ENCODE data around the gene SCGB2A2. TPM values are rescaled to one million over a fixed set of nuclear protein-coding genes. Genes with fewer than 3 reads are reported as not detected.

The SCGB2A2 gene
- total and polyA plus RNA-seq, 2 experiments from 2014 or later = not detected

DNA sequence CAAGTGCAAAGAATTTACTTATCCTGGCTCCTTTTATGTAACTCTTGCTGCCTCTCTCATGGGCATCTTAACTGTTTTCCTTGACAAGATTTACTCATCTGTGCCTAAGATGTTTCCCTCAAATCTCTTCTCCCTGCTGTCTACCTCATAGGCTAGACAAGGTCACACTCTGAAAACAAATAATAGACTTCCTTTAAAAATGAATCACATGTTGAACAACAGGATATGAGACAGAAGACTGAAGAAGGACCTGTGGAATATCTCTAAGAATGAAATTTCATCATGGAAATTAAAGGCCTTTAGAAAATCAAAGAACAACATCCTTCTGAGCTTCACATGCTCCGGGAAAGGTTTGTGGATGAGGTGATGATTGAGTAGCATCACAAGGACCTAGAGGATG is 6.0 kb upstream of the SCGB2A2 start:
- no peak for TF ChIP-seq JUNB (IDR thresholded peaks at IDR 0.05; ENCODE audit: unreplicated experiment)
- no peak for TF ChIP-seq NANOG (IDR thresholded peaks at IDR 0.05; ENCODE audit: borderline replicate concordance)
- no peak for TF ChIP-seq STAT1 (IDR thresholded peaks at IDR 0.05; ENCODE audit: unreplicated experiment)
- TF ChIP-seq EZH2phosphoT487 (IDR thresholded peaks at IDR 0.05; ENCODE audit: unreplicated experiment) = no peak
- no peak for TF ChIP-seq CREB1 (CRISPR knock-in tag; IDR thresholded peaks at IDR 0.05; ENCODE audit: low read depth)
- TF ChIP-seq EZH2 (IDR thresholded peaks at IDR 0.05; ENCODE audit: low read depth, unreplicated experiment) = no peak
- TF ChIP-seq, protein P1, sequence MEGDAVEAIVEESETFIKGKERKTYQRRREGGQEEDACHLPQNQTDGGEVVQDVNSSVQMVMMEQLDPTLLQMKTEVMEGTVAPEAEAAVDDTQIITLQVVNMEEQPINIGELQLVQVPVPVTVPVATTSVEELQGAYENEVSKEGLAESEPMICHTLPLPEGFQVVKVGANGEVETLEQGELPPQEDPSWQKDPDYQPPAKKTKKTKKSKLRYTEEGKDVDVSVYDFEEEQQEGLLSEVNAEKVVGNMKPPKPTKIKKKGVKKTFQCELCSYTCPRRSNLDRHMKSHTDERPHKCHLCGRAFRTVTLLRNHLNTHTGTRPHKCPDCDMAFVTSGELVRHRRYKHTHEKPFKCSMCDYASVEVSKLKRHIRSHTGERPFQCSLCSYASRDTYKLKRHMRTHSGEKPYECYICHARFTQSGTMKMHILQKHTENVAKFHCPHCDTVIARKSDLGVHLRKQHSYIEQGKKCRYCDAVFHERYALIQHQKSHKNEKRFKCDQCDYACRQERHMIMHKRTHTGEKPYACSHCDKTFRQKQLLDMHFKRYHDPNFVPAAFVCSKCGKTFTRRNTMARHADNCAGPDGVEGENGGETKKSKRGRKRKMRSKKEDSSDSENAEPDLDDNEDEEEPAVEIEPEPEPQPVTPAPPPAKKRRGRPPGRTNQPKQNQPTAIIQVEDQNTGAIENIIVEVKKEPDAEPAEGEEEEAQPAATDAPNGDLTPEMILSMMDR (conservative IDR thresholded peaks at IDR 0.05; ENCODE audit: low read depth in 2 of 2) = no peak
- no peak for TF ChIP-seq ZNF114 (CRISPR knock-in tag; IDR thresholded peaks at IDR 0.05)
- TF ChIP-seq, protein P2, sequence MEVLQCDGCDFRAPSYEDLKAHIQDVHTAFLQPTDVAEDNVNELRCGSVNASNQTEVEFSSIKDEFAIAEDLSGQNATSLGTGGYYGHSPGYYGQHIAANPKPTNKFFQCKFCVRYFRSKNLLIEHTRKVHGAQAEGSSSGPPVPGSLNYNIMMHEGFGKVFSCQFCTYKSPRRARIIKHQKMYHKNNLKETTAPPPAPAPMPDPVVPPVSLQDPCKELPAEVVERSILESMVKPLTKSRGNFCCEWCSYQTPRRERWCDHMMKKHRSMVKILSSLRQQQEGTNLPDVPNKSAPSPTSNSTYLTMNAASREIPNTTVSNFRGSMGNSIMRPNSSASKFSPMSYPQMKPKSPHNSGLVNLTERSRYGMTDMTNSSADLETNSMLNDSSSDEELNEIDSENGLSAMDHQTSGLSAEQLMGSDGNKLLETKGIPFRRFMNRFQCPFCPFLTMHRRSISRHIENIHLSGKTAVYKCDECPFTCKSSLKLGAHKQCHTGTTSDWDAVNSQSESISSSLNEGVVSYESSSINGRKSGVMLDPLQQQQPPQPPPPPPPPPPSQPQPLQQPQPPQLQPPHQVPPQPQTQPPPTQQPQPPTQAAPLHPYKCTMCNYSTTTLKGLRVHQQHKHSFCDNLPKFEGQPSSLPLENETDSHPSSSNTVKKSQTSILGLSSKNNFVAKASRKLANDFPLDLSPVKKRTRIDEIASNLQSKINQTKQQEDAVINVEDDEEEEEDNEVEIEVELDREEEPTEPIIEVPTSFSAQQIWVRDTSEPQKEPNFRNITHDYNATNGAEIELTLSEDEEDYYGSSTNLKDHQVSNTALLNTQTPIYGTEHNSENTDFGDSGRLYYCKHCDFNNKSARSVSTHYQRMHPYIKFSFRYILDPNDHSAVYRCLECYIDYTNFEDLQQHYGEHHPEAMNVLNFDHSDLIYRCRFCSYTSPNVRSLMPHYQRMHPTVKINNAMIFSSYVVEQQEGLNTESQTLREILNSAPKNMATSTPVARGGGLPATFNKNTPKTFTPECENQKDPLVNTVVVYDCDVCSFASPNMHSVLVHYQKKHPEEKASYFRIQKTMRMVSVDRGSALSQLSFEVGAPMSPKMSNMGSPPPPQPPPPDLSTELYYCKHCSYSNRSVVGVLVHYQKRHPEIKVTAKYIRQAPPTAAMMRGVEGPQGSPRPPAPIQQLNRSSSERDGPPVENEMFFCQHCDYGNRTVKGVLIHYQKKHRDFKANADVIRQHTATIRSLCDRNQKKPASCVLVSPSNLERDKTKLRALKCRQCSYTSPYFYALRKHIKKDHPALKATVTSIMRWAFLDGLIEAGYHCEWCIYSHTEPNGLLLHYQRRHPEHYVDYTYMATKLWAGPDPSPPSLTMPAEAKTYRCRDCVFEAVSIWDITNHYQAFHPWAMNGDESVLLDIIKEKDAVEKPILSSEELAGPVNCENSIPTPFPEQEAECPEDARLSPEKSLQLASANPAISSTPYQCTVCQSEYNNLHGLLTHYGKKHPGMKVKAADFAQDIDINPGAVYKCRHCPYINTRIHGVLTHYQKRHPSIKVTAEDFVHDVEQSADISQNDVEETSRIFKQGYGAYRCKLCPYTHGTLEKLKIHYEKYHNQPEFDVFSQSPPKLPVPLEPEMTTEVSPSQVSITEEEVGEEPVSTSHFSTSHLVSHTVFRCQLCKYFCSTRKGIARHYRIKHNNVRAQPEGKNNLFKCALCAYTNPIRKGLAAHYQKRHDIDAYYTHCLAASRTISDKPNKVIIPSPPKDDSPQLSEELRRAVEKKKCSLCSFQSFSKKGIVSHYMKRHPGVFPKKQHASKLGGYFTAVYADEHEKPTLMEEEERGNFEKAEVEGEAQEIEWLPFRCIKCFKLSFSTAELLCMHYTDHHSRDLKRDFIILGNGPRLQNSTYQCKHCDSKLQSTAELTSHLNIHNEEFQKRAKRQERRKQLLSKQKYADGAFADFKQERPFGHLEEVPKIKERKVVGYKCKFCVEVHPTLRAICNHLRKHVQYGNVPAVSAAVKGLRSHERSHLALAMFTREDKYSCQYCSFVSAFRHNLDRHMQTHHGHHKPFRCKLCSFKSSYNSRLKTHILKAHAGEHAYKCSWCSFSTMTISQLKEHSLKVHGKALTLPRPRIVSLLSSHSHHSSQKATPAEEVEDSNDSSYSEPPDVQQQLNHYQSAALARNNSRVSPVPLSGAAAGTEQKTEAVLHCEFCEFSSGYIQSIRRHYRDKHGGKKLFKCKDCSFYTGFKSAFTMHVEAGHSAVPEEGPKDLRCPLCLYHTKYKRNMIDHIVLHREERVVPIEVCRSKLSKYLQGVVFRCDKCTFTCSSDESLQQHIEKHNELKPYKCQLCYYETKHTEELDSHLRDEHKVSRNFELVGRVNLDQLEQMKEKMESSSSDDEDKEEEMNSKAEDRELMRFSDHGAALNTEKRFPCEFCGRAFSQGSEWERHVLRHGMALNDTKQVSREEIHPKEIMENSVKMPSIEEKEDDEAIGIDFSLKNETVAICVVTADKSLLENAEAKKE (CRISPR knock-in tag; IDR thresholded peaks at IDR 0.05) = no peak
- TF ChIP-seq, protein P3, sequence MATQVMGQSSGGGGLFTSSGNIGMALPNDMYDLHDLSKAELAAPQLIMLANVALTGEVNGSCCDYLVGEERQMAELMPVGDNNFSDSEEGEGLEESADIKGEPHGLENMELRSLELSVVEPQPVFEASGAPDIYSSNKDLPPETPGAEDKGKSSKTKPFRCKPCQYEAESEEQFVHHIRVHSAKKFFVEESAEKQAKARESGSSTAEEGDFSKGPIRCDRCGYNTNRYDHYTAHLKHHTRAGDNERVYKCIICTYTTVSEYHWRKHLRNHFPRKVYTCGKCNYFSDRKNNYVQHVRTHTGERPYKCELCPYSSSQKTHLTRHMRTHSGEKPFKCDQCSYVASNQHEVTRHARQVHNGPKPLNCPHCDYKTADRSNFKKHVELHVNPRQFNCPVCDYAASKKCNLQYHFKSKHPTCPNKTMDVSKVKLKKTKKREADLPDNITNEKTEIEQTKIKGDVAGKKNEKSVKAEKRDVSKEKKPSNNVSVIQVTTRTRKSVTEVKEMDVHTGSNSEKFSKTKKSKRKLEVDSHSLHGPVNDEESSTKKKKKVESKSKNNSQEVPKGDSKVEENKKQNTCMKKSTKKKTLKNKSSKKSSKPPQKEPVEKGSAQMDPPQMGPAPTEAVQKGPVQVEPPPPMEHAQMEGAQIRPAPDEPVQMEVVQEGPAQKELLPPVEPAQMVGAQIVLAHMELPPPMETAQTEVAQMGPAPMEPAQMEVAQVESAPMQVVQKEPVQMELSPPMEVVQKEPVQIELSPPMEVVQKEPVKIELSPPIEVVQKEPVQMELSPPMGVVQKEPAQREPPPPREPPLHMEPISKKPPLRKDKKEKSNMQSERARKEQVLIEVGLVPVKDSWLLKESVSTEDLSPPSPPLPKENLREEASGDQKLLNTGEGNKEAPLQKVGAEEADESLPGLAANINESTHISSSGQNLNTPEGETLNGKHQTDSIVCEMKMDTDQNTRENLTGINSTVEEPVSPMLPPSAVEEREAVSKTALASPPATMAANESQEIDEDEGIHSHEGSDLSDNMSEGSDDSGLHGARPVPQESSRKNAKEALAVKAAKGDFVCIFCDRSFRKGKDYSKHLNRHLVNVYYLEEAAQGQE (IDR thresholded peaks at IDR 0.05; ENCODE audit: unreplicated experiment) = no peak
- TF ChIP-seq POLR2AphosphoS5 (IDR thresholded peaks at IDR 0.05; ENCODE audit: low read depth) = no peak
- no peak for TF ChIP-seq ETS1 (IDR thresholded peaks at IDR 0.05)
- Histone ChIP-seq H3K4me2 (no peak overlapping the region), H3K27me3 (ENCODE audit: insufficient read depth) (no peaks in the 10 kb centered on the region), H3F3A (replicated peaks; ENCODE audit: low read depth) (no peaks in the 10 kb centered on the region), H3K27ac (ENCODE audit: low read depth) (no peak overlapping the region), H3K36me3 (ENCODE audit: insufficient read depth) (no peaks in the 10 kb centered on the region), H4K20me1 (replicated peaks; ENCODE audit: insufficient read depth) (no peaks in the 10 kb centered on the region), H2AFZ (no peak overlapping the region), H3K4me3 (no peak overlapping the region), H3K9me2 (ENCODE audit: insufficient read depth) (peaks cover 4% of the 10 kb centered on the region), H3K79me2 (replicated peaks; ENCODE audit: insufficient read depth) (no peaks in the 10 kb centered on the region), H3K4me1 (ENCODE audit: insufficient read depth) (peaks cover 5% of the 10 kb centered on the region; the same call in 1 of the 2 replicates)
- Mint-ChIP-seq H3K9me3 (no peaks in the 10 kb centered on the region), H3K27ac (no peak overlapping the region), H3K36me3 (ENCODE audit: low read depth) (no peaks in the 10 kb centered on the region), H3K27me3 (ENCODE audit: insufficient read depth, low read depth, poor library complexity) (peaks cover 7% of the 10 kb centered on the region), H3K4me3 (no peak overlapping the region), H3K4me1 (peaks cover 4% of the 10 kb centered on the region; the same call in 2 of the 3 replicates)
- DNase-seq (ENCODE audit: low spot score) (no peak), ATAC-seq (no peak)

All from GM23338 (cell line).